SK-N-SH (cell line): ENCODE data around the gene TMEM209.
"Not testable (repeated sequence)": the region's sequence is repeated elsewhere in the genome, so short reads cannot be mapped to it uniquely, and the experiment has no call there.

ENCODE experiments used
- EZH2phosphoT487 ChIP-seq: fragments of 200-600 bp; sonication (generic); IDR thresholded peaks from 2 replicates; pipeline ENCODE4 v1.6.1; 2017; ENCODE audit warnings: low read depth, mixed run types, mild to moderate bottlenecking, antibody characterized with exemption, moderate library complexity, borderline replicate concordance
- GATA2 ChIP-seq: sonication (generic); formaldehyde crosslinking; IDR thresholded peaks from 2 replicates; pipeline ENCODE4 v1.5.0; 2020; ENCODE audit warnings: mild to moderate bottlenecking, missing genetic modification reagents
- POLR2AphosphoS5 ChIP-seq: IDR thresholded peaks from 2 replicates; pipeline ENCODE4 v1.6.1; 2012; ENCODE audit warnings: low read depth, low read length
- REST ChIP-seq: IDR thresholded peaks from 2 replicates; pipeline ENCODE4 v1.6.1; 2012; ENCODE audit warnings: mild to moderate bottlenecking, low read depth, low read length, moderate library complexity
- SMC3 ChIP-seq: IDR thresholded peaks from 2 replicates; pipeline ENCODE4 v1.6.1; 2012; ENCODE audit warnings: low read depth, low read length, improper control_type of control experiment
- TAF1 ChIP-seq: IDR thresholded peaks from 2 replicates; pipeline ENCODE4 v1.6.1; 2012; ENCODE audit warnings: low read depth, mild to moderate bottlenecking, low read length, moderate library complexity, borderline replicate concordance
- TCF12 ChIP-seq: IDR thresholded peaks from 2 replicates; pipeline ENCODE4 v1.4.0; 2012
- TEAD4 ChIP-seq: IDR thresholded peaks from 2 replicates; pipeline ENCODE4 v1.4.0; 2012; ENCODE audit warnings: mild to moderate bottlenecking, borderline replicate concordance; ENCODE audit not compliant: insufficient read depth
- YY1 ChIP-seq: IDR thresholded peaks from 2 replicates; pipeline ENCODE4 v1.4.0; 2012; ENCODE audit warnings: low read depth, mild to moderate bottlenecking
- ZBTB33 ChIP-seq: IDR thresholded peaks from 2 replicates; pipeline ENCODE4 v1.4.0; 2012; ENCODE audit warnings: low read depth, borderline replicate concordance
- TF ChIP-seq, protein P1 (sequence below): fragments of 200-600 bp; sonication (generic); IDR thresholded peaks from 2 replicates; pipeline ENCODE4 v1.6.1; 2017; ENCODE audit warnings: antibody characterized with exemption, mild to moderate bottlenecking, moderate library complexity
- TF ChIP-seq, protein P2 (sequence below): IDR thresholded peaks from 2 replicates; pipeline ENCODE4 v1.4.0; 2012; ENCODE audit warnings: low read depth, borderline replicate concordance
- TF ChIP-seq, protein P3 (sequence below): IDR thresholded peaks from 2 replicates; pipeline ENCODE4 v1.4.0; 2012; ENCODE audit warnings: low read depth

- not testable (repeated sequence) for TF ChIP-seq ZBTB33; POLR2AphosphoS5; EZH2phosphoT487; YY1; TEAD4; SMC3; TCF12; GATA2 (CRISPR knock-in tag); REST; TAF1
- TF ChIP-seq, protein P1, sequence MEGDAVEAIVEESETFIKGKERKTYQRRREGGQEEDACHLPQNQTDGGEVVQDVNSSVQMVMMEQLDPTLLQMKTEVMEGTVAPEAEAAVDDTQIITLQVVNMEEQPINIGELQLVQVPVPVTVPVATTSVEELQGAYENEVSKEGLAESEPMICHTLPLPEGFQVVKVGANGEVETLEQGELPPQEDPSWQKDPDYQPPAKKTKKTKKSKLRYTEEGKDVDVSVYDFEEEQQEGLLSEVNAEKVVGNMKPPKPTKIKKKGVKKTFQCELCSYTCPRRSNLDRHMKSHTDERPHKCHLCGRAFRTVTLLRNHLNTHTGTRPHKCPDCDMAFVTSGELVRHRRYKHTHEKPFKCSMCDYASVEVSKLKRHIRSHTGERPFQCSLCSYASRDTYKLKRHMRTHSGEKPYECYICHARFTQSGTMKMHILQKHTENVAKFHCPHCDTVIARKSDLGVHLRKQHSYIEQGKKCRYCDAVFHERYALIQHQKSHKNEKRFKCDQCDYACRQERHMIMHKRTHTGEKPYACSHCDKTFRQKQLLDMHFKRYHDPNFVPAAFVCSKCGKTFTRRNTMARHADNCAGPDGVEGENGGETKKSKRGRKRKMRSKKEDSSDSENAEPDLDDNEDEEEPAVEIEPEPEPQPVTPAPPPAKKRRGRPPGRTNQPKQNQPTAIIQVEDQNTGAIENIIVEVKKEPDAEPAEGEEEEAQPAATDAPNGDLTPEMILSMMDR, result not testable (repeated sequence)
- TF ChIP-seq, protein P2, sequence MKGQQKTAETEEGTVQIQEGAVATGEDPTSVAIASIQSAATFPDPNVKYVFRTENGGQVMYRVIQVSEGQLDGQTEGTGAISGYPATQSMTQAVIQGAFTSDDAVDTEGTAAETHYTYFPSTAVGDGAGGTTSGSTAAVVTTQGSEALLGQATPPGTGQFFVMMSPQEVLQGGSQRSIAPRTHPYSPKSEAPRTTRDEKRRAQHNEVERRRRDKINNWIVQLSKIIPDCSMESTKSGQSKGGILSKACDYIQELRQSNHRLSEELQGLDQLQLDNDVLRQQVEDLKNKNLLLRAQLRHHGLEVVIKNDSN, result not testable (repeated sequence)
- TF ChIP-seq, protein P3, sequence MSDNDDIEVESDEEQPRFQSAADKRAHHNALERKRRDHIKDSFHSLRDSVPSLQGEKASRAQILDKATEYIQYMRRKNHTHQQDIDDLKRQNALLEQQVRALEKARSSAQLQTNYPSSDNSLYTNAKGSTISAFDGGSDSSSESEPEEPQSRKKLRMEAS, result not testable (repeated sequence)
These were observed 44.4 kb upstream of the TMEM209 start for GRCh38 chr7:130249626-130250025.
